HG03280 (cell line): Measurements from ENCODE around the gene NFKB1.
A peak's percentile ranks its signal among the peaks of the same experiment; 100 is the strongest.
"Not testable (repeated sequence)": the region's sequence is repeated elsewhere in the genome, so short reads cannot be mapped to it uniquely, and the experiment has no call there.

ENCODE experiments used
- ATAC-seq: cut with Tn5 transposase; IDR thresholded peaks from one replicate; pipeline ENCODE4 v1.9.1; 2021; ENCODE audit warnings: mild to moderate bottlenecking, moderate library complexity; ENCODE audit not compliant: unreplicated experiment

NFKB1 gene

GRCh38 chr4:102560571-102561341 lies 59.6 kb downstream of the NFKB1 start:
- no peak for ATAC-seq

- ATAC-seq, result no peak
These were observed 61.8 kb downstream of the NFKB1 start for GRCh38 chr4:102563000-102563399.

- ATAC-seq, result peak; percentile 86
These were observed 63.4 kb downstream of the NFKB1 start for GRCh38 chr4:102564399-102565059.

- no peak for ATAC-seq
These were observed 64.5 kb downstream of the NFKB1 start for GRCh38 chr4:102565696-102566095.

- no peak for ATAC-seq
These were observed 65.3 kb downstream of the NFKB1 start for GRCh38 chr4:102566426-102566825.

GRCh38 chr4:102567427-102567826 lies 66.3 kb downstream of the NFKB1 start:
- no peak for ATAC-seq

- ATAC-seq, result no peak
These were observed 68.0 kb downstream of the NFKB1 start for GRCh38 chr4:102569200-102569599.

- not testable (repeated sequence) for ATAC-seq
These were observed 69.1 kb downstream of the NFKB1 start for GRCh38 chr4:102570211-102570610.

GRCh38 chr4:102572452-102572851 lies 71.3 kb downstream of the NFKB1 start:
- no peak for ATAC-seq

- ATAC-seq, result no peak
These were observed 73.2 kb downstream of the NFKB1 start for GRCh38 chr4:102574317-102574716.

- no peak for ATAC-seq
These were observed 74.4 kb downstream of the NFKB1 start for GRCh38 chr4:102575369-102576129.

- no peak for ATAC-seq
These were observed 77.1 kb downstream of the NFKB1 start for GRCh38 chr4:102578270-102578669.

- ATAC-seq, result no peak
These were observed 77.7 kb downstream of the NFKB1 start for GRCh38 chr4:102578819-102579218.

- ATAC-seq, result no peak
These were observed 78.8 kb downstream of the NFKB1 start for GRCh38 chr4:102579794-102580462.

- ATAC-seq, result no peak
These were observed 79.3 kb downstream of the NFKB1 start for GRCh38 chr4:102580463-102580842.

GRCh38 chr4:102584091-102584490 lies 82.9 kb downstream of the NFKB1 start:
- no peak for ATAC-seq

GRCh38 chr4:102585329-102585728 lies 84.2 kb downstream of the NFKB1 start:
- ATAC-seq, result no peak

GRCh38 chr4:102586002-102586643 lies 85.0 kb downstream of the NFKB1 start:
- ATAC-seq, result no peak

- no peak for ATAC-seq
These were observed 85.5 kb downstream of the NFKB1 start for GRCh38 chr4:102586644-102587021.

GRCh38 chr4:102589743-102590142 lies 88.6 kb downstream of the NFKB1 start:
- ATAC-seq, result peak; percentile 45

- ATAC-seq, result no peak
These were observed 91.1 kb downstream of the NFKB1 start for GRCh38 chr4:102592256-102592655.
